GM18526 (cell line): ENCODE measurements around the gene GFPT1.

ENCODE experiments used
- POLR2A ChIP-seq: IDR thresholded peaks from 3 replicates; pipeline ENCODE4 v1.6.1; 2011; ENCODE audit not compliant: insufficient read length; ENCODE audit errors: extremely low read depth

GFPT1 gene

DNA sequence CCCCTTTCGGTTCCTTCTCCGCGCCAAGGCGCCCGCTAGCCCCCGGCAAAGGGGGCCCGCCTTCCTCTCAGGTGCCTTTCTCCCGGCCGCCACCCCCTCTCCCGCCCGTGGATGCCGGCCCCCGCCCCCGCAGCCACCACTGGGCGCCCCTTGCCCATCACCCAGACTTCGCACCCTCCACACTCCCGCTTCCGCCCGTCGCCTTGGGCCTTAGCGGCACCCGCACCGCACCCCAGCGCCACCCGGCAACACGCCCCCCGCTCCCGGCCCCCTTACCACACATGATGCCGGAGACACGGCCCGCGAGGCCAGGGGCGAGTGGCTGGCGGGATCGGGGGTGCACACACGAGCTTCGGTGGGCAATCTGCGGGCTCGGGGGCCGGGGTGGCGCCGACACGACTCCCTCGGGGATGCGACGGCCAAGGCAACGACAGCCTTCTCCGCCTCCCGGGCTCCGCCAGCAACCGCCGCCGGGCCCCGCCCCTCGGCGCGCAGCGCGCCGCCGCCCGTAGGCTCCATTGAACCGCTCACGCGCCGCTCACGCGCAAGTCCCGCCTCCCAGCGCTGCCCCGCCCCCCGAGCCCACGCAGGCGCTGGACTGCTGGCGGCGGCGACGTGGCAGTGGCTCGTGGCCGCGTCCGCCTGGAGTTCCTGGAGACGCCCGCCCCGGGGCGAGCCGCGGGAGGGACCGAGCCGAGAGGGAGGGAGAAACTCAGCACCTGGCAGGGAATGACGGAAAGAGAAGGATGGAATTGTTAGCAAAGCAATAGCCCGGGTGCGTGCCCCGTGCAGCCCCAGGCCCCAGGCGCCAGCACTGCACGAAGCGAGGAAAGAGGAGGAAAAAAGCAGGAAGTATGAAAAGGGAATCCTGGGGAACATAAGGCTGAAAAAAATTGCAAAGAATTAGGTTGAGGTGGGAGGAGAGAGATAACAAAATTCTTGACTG lies at the start of gene GFPT1:
GFPT1 (minus strand) TSS at position 439 of the 946 bp plus-strand sequence; CDS start at position 283, 156 bp downstream.
- TF ChIP-seq POLR2A, result peak; percentile 88

GRCh38 chr2:69436596-69436937 lies 49.5 kb upstream of the GFPT1 start:
- TF ChIP-seq POLR2A, result no peak

DNA sequence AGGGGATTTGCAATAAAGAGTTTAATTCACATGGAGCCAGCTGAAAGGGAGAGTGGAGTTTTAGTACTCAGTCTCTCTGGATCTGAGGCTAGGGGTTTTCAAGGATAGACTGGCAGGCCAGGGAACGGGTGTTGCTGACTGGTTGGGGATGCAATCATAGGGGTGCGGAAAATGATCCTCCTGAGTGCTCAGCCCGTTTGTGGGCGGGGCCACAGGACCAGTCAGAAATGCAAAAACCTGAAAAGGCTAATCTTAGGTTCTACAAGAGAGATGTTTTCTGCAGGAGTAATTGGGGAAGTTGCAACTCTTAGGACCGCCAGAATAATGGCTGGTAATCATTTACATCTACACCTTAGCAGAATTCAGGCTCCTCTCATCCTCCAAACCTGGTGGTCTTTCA lies 47.7 kb upstream of the GFPT1 start:
- no peak for TF ChIP-seq POLR2A

GRCh38 chr2:69429491-69430183 lies 42.6 kb upstream of the GFPT1 start:
- no peak for TF ChIP-seq POLR2A

- TF ChIP-seq POLR2A, result no peak
These were observed 42.0 kb upstream of the GFPT1 start for GRCh38 chr2:69428981-69429380.

GRCh38 chr2:69424419-69424818 lies 37.4 kb upstream of the GFPT1 start:
- no peak for TF ChIP-seq POLR2A

GRCh38 chr2:69422198-69422597 lies 35.2 kb upstream of the GFPT1 start:
- TF ChIP-seq POLR2A, result no peak

DNA sequence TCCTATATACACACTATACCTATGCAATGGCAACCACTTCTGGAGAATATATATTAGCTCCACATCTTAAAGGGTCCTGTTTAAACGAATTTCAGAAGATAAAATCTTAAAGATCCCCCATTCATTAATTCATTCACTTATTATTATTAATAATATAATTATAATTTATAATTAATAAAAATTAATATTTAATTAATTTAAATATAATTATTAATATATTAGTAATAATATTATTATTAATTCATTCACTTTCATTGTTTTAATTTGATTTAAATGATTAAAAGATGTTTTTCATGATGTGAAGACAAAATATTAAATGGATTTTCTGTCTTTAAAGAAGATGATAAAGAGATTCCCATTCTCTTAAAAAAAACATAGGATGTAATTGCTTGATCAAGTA lies 29.1 kb upstream of the GFPT1 start:
- TF ChIP-seq POLR2A, result no peak

- no peak for TF ChIP-seq POLR2A
These were observed 24.1 kb upstream of the GFPT1 start for GRCh38 chr2:69411120-69411519.

DNA sequence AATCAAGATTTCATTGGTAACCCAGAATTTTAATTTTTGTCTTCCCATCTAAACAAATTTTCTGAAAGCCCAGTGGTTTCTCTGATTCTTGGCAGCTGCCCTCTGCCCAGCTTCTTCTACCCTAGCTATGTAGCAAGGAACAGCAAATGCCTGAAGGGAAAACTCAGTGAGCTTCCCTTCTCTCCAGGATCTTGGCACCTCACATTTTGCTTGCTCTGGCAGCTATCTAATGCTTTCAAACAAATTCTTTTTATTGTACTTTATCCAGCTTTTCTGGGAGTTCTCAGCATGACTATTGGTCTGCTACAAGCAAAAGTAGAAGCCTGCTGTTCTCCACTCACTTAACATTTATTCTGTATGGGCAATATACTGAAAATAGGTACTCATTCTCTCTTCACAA lies 18.3 kb upstream of the GFPT1 start:
- no peak for TF ChIP-seq POLR2A

DNA sequence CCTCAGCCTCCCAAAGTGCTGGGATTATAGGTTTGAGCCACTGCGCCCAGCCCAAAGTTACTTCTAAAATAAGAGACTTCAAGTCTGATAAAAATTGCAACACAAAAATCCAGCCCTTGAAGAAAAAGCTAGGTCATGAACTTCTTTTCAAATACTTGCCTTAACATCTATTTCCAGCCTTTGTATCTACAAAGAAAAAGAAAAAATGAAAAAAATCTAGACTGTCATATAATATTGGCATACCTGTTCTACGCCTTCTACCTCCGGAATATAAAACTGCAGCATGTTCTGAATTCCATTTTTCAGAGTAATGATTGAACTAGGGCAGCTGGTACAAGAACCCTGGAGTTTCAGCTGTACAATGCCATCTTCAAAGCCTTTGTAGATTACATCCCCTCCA lies 13.1 kb upstream of the GFPT1 start:
- no peak for TF ChIP-seq POLR2A

- TF ChIP-seq POLR2A, result no peak
These were observed 10.2 kb upstream of the GFPT1 start for GRCh38 chr2:69397234-69397633.

GRCh38 chr2:69395866-69396265 lies 8.8 kb upstream of the GFPT1 start:
- no peak for TF ChIP-seq POLR2A

DNA sequence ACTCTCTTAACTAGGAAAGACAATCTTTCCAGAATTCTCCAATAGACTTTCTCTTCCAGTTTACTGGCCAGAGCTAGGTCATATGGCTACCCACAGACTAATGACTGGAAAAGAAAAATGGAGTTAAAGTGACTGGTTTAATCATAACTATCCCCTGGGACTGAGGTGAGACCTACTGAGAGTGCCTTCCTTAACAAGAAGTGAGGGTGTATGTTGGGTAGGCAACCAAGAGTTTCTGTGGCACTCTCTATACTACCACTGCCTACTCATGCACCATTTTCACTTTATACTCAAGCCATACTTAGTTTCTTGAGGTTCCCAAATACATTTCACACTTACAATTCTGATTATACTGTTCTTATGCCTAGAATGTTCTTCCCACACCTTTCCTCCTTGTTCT lies 6.9 kb upstream of the GFPT1 start:
- no peak for TF ChIP-seq POLR2A

- no peak for TF ChIP-seq POLR2A
These were observed 3.4 kb upstream of the GFPT1 start for GRCh38 chr2:69390471-69390870.

GRCh38 chr2:69390001-69390400 lies 3.0 kb upstream of the GFPT1 start:
- TF ChIP-seq POLR2A, result no peak
